HEK293T (cell line): ENCODE measurements around the gene SAP30L.

Experiments used
- CTBP1 ChIP-seq: fragments of 450-650 bp; IDR thresholded peaks from 2 replicates; pipeline ENCODE4 v1.6.1; 2016; ENCODE audit warnings: borderline replicate concordance
- FOXA1 ChIP-seq: fragments of 450-650 bp; IDR thresholded peaks from 2 replicates; pipeline ENCODE4 v1.6.1; 2016; ENCODE audit warnings: mild to moderate bottlenecking
- FOXK2 ChIP-seq: fragments of 450-650 bp; IDR thresholded peaks from 2 replicates; pipeline ENCODE4 v1.6.1; 2016; ENCODE audit warnings: mild to moderate bottlenecking
- L3MBTL2 ChIP-seq: fragments of 450-650 bp; conservative IDR thresholded peaks from 2 replicates; pipeline ENCODE4 v1.6.1; 2016; ENCODE audit warnings: mild to moderate bottlenecking
- NFRKB ChIP-seq: fragments of 450-650 bp; IDR thresholded peaks from 2 replicates; pipeline ENCODE4 v1.6.1; 2016; ENCODE audit warnings: mild to moderate bottlenecking, moderate library complexity
- PKNOX1 ChIP-seq: fragments of 450-650 bp; IDR thresholded peaks from 2 replicates; pipeline ENCODE4 v1.6.1; 2016
- SP1 ChIP-seq: fragments of 450-650 bp; IDR thresholded peaks from 2 replicates; pipeline ENCODE4 v1.6.1; 2017
- SUZ12 ChIP-seq: fragments of 450-650 bp; IDR thresholded peaks from 2 replicates; pipeline ENCODE4 v1.6.1; 2016; ENCODE audit warnings: mild to moderate bottlenecking
- TARDBP ChIP-seq: fragments of 450-650 bp; IDR thresholded peaks from 2 replicates; pipeline ENCODE4 v1.6.1; 2016
- ZNF384 ChIP-seq: fragments of 450-650 bp; IDR thresholded peaks from 2 replicates; pipeline ENCODE4 v1.6.1; 2016

GRCh38 chr5:154466671-154467070, 20.9 kb downstream of the SAP30L start:
- no peak for TF ChIP-seq PKNOX1
- no peak for TF ChIP-seq TARDBP
- TF ChIP-seq SP1 = no peak
- TF ChIP-seq L3MBTL2 = no peak
- no peak for TF ChIP-seq CTBP1
- no peak for TF ChIP-seq NFRKB
- no peak for TF ChIP-seq FOXA1
- TF ChIP-seq FOXK2 = no peak
- no peak for TF ChIP-seq SUZ12
- TF ChIP-seq ZNF384 = no peak
